A549 treated with Hydrocortisone at 1 μM for 4 hours (cell line): Measurements from ENCODE around the gene SUCLA2. TPM values are rescaled to one million over a fixed set of nuclear protein-coding genes. Genes with fewer than 3 reads are reported as not detected.

ENCODE experiments used
- total RNA-seq: library from RNA; stranded (reverse); fragments of 200-300 nt; extraction: Qiagen RNA extraction; gene quantifications from 5 replicates; pipeline ENCODE4 v1.2.3, GENCODE V29; 2022

The SUCLA2 gene
- 26.6 to 30.2 TPM (median 27.4 TPM) in 5 replicates for total RNA-seq

GRCh38 chr13:48001114-48001881 lies at the start of gene SUCLA2:
TSS of gene SUCLA2 (minus strand) at chr13:48001273. CDS start at chr13:48001269, 4 bp downstream.

GRCh38 chr13:48037346-48038173 lies 36.5 kb upstream of the SUCLA2 start, which contains the start of gene NUDT15:
TSS of gene NUDT15 (plus strand) at chr13:48037726. CDS start at chr13:48037747, 21 bp downstream.

Other genes with a start within 250 kb of the SUCLA2 start
- 24.8 to 27.4 TPM (median 26.2 TPM) in 5 replicates for gene NUDT15, start 36.5 kb upstream of the SUCLA2 start, total RNA-seq
- gene MED4, start 93.8 kb upstream of the SUCLA2 start, total RNA-seq = 35.0 to 42.5 TPM (median 36.4 TPM) in 5 replicates
- gene ITM2B, start 231.9 kb upstream of the SUCLA2 start, total RNA-seq = 125 to 175 TPM (median 161 TPM) in 5 replicates